ENCODE measurements around the gene TCF7L2. TPM values are rescaled to one million over a fixed set of nuclear protein-coding genes. Genes with fewer than 3 reads are reported as not detected.

TCF7L2 gene
- polyA plus RNA-seq (2011; rRNA removed) (7.7 and 11.3 TPM in 2 replicates), polyA minus RNA-seq (2011; rRNA and poly(A)+ RNA removed) (13.6 and 20.5 TPM in 2 replicates)

DNA sequence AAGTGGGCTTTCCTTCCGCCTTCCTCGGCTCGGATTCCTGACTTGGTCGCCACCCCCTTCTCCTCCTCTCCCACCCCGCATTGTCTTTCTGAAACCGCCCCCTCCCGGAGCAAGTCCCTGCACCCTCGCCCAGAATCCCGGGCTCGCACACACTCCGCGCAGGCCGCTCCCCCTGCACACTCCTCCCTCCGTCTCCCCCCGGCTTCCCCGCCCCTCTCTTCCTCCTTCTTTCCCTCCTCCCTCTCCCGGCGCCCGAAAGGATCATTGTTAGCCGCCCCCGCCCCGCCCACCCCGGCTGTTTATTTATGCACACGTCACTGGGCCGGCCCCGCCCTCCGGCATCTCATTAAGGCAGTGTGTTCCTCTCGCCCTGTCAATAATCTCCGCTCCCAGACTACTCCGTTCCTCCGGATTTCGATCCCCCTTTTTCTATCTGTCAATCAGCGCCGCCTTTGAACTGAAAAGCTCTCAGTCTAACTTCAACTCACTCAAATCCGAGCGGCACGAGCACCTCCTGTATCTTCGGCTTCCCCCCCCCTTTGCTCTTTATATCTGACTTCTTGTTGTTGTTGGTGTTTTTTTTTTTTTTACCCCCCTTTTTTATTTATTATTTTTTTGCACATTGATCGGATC is at the start of gene TCF7L2:
TSS of gene TCF7L2 (plus strand) at position 373 of the 633 bp plus-strand sequence. CDS start 510 bp downstream, outside the sequence.
- ChIA-PET CTCF (no interaction called here), POLR2A (no interaction called here)
- DNase-seq (ENCODE audit: low read depth), result peak; percentile 68
- H3K36me3 ChIP-seq (ENCODE audit: control insufficient read depth, insufficient read depth, low read length), result no peaks in the 10 kb centered on the region; the same call in 1 of the 2 replicates
- no peaks in the 10 kb centered on the region for H3K27me3 ChIP-seq (ENCODE audit: control insufficient read depth, insufficient read depth, low read length)
- TF ChIP-seq, protein P1, sequence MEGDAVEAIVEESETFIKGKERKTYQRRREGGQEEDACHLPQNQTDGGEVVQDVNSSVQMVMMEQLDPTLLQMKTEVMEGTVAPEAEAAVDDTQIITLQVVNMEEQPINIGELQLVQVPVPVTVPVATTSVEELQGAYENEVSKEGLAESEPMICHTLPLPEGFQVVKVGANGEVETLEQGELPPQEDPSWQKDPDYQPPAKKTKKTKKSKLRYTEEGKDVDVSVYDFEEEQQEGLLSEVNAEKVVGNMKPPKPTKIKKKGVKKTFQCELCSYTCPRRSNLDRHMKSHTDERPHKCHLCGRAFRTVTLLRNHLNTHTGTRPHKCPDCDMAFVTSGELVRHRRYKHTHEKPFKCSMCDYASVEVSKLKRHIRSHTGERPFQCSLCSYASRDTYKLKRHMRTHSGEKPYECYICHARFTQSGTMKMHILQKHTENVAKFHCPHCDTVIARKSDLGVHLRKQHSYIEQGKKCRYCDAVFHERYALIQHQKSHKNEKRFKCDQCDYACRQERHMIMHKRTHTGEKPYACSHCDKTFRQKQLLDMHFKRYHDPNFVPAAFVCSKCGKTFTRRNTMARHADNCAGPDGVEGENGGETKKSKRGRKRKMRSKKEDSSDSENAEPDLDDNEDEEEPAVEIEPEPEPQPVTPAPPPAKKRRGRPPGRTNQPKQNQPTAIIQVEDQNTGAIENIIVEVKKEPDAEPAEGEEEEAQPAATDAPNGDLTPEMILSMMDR (IDR thresholded peaks at IDR 0.05; ENCODE audit: insufficient read depth, low read depth, low read length), result no peak
- H3K4me3 ChIP-seq (ENCODE audit: low read depth, low read length), result peak within 1 kb of the TSS; percentile 78

DNA sequence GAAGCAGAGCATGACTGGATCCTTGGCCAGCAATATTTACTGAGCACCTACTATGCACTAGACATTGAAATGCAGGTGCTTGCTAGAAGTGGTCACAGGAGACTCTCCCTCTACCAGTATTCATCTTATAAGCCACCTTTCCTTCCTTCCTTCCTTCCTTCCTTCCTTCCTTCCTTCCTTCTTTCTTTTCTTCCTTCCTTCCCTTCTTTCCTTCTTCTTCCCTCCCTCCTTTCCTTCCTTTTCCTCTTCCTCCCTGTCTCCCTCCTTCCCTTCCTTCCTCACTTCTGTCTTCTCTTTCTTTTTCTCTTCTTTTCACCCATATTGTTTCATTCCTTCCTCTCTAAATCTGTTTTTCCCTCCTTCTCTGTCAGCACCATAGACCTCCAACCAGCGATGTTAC is 47.3 kb upstream of the TCF7L2 start:
- Histone ChIP-seq H3K36me3 (ENCODE audit: control insufficient read depth, insufficient read depth, low read length) (no peaks in the 10 kb centered on the region), H3K4me3 (ENCODE audit: low read depth, low read length) (no peak overlapping the region), H3K27me3 (ENCODE audit: control insufficient read depth, insufficient read depth, low read length) (no peaks in the 10 kb centered on the region)
- ChIA-PET CTCF (interaction anchor here (1.7 kb wide), 1 partner anchor 29 kb away, joined by 3 read pairs; no protein-coding TSS in a partner anchor), POLR2A (no interaction called here)
- TF ChIP-seq, protein P1 (IDR thresholded peaks at IDR 0.05; ENCODE audit: insufficient read depth, low read depth, low read length), result no peak
- DNase-seq (ENCODE audit: low read depth), result no peak

DNA sequence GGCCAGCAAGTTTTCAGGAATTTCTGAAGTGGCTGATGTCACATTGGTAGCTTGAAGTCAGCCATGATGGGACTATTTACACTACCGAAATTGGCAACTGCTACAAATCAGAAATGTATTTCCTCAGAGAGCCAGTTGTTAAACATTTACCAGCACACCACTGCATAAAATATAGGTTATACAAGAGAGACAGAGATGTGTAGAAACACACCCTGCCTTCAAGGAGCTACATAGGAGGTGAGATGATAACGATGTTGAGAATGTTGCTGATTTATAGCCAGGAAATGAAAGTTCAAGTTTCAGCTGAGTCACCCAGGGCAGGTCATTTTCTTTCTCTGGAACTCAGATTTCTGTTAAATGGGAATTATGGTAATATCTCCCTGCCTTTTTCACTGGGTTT is 46.0 kb upstream of the TCF7L2 start:
- Histone ChIP-seq H3K4me3 (ENCODE audit: low read depth, low read length) (no peak overlapping the region), H3K27me3 (ENCODE audit: control insufficient read depth, insufficient read depth, low read length) (no peaks in the 10 kb centered on the region), H3K36me3 (ENCODE audit: control insufficient read depth, insufficient read depth, low read length) (no peaks in the 10 kb centered on the region)
- TF ChIP-seq, protein P1 (IDR thresholded peaks at IDR 0.05; ENCODE audit: insufficient read depth, low read depth, low read length), result no peak
- ChIA-PET CTCF (interaction anchor here (1.7 kb wide), 1 partner anchor 30 kb away, joined by 3 read pairs; no protein-coding TSS in a partner anchor), POLR2A (no interaction called here)
- DNase-seq (ENCODE audit: low read depth), result no peak

DNA sequence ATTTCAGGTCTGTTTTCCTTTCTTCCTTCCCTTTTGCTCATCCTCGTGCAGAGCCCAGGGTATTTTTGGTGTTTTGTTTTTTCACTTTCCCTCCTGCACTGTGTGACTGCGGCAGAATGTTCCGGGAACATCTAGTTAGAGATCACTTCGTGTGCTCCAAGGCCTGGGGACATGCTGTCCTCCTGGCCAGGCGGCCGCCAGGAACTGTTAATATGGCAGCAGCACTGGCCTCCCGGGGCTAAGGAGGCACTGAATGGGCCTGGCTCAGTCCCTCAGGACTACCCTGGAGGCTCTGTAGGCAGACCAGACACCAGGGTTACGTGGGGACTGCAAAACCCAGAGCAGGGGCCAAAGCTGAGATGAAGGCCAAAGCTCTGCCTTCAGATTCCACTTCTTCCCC is 43.1 kb upstream of the TCF7L2 start:
- no peak for DNase-seq (ENCODE audit: low read depth)
- ChIA-PET POLR2A (no interaction called here), CTCF (no interaction called here)
- Histone ChIP-seq H3K36me3 (ENCODE audit: control insufficient read depth, insufficient read depth, low read length) (no peaks in the 10 kb centered on the region), H3K4me3 (ENCODE audit: low read depth, low read length) (no peak overlapping the region), H3K27me3 (ENCODE audit: control insufficient read depth, insufficient read depth, low read length) (no peaks in the 10 kb centered on the region)
- TF ChIP-seq, protein P1 (IDR thresholded peaks at IDR 0.05; ENCODE audit: insufficient read depth, low read depth, low read length), result no peak

DNA sequence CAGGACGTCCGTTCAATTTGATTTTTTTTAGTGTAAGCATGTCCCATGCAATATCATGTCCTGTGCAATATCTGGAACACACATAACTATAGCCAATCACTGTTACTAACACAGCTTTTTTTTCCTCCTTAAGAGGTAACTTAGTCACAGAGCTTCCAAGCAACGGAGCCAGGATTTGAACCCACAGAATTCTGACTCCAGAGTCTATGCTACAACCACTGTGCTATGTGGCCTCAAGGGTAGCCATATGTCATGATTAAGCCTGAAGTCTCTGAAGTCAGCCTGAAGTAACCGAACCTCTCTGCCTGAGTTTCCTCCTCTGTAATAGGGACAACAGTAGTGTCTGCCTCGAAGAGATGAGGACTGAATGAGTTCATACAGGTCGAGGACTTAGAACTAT is 42.2 kb upstream of the TCF7L2 start:
- Histone ChIP-seq H3K4me3 (ENCODE audit: low read depth, low read length) (no peak overlapping the region), H3K36me3 (ENCODE audit: control insufficient read depth, insufficient read depth, low read length) (no peaks in the 10 kb centered on the region), H3K27me3 (ENCODE audit: control insufficient read depth, insufficient read depth, low read length) (no peaks in the 10 kb centered on the region)
- ChIA-PET CTCF (no interaction called here), POLR2A (no interaction called here)
- TF ChIP-seq, protein P1 (IDR thresholded peaks at IDR 0.05; ENCODE audit: insufficient read depth, low read depth, low read length), result no peak
- no peak for DNase-seq (ENCODE audit: low read depth)
